ENCODE data around the gene NTNG1. TPM values are rescaled to one million over a fixed set of nuclear protein-coding genes. Genes with fewer than 3 reads are reported as not detected.
A peak's percentile ranks its signal among the peaks of the same experiment; 100 is the strongest.

The NTNG1 gene
- total and polyA plus RNA-seq, 10 of the 15 experiments (the other 5 are each of a cell fraction or from before 2014, with no cell fraction given) = 0.18 to 2.3 (median 1.1) TPM; not detected in 1

- TF ChIP-seq CREB1 (IDR thresholded peaks at IDR 0.05; ENCODE audit: low read depth) (no peak), BCLAF1 (IDR thresholded peaks at IDR 0.05) (no peak), LARP7 (IDR thresholded peaks at IDR 0.05) (no peak), YY1 (IDR thresholded peaks at IDR 0.05; ENCODE audit: low read depth, low read length) (no peak)
These were observed 282.1 kb downstream of the NTNG1 start (continued) for GRCh38 chr1:107422901-107423300.

GRCh38 chr1:107430540-107431228, 289.8 kb downstream of the NTNG1 start:
- Histone ChIP-seq H3K9ac (ENCODE audit: control insufficient read depth, insufficient read depth, low read length) (no peak overlapping the region), H3K9me3 (replicated peaks; ENCODE audit: control insufficient read depth, insufficient read depth, low read length) (no peaks in the 10 kb centered on the region), H3K27me3 (replicated peaks in 1 of 2; ENCODE audit: control insufficient read depth in 2 of 2, insufficient read depth in 2 of 2, low read length in 1 of 2) (no peaks in the 10 kb centered on the region), H4K20me1 (ENCODE audit: control insufficient read depth, insufficient read depth) (no peaks in the 10 kb centered on the region), H3K4me2 (ENCODE audit: control insufficient read depth, insufficient read depth) (no peak overlapping the region), H3K27ac (ENCODE audit: control insufficient read depth, insufficient read depth) (no peak overlapping the region), H3K36me3 (ENCODE audit: control insufficient read depth in 2 of 2, insufficient read depth in 2 of 2, low read length in 1 of 2) (no peaks in the 10 kb centered on the region), H2AFZ (ENCODE audit: control insufficient read depth, low read depth, low read length) (peak overlapping the region; percentile 31), H3K79me2 (ENCODE audit: control insufficient read depth, insufficient read depth, low read length) (no peaks in the 10 kb centered on the region), H3K4me1 (ENCODE audit: control insufficient read depth, insufficient read depth, low read length) (peaks cover 6% of the 10 kb centered on the region; the same call in 1 of the 2 replicates), H3K4me3 (no peak overlapping the region)
- WGBS (ENCODE audit: insufficient coverage, insufficient replicate concordance, low lambda C conversion rate, missing lambda C conversion rate) = 59% methylated on average over 14 of the region's 14 CpGs
- FAIRE-seq (no peak), DNase-seq (ENCODE audit: low read depth, low spot score) (peak; percentile 39), ATAC-seq (peak; percentile 95)
- no TSS peak for BruUV-seq (replicated peaks)
- ChIA-PET SMC1A (ENCODE audit: uncharacterized antibody, unreplicated experiment) (interaction anchor here (0.8 to 9.3 kb wide), 22 partner anchors 9 to 323 kb away, joined by 3 to 156 read pairs (median 8); no protein-coding TSS in a partner anchor), POLR2A (interaction anchor here (0.8 to 2.1 kb wide), 2 partner anchors 36 to 99 kb away, joined by 3 to 7 read pairs; no protein-coding TSS in a partner anchor), RAD21 (ENCODE audit: unreplicated experiment) (interaction anchor here (1.0 to 11.4 kb wide), 19 partner anchors 13 to 770 kb away, joined by 3 to 178 read pairs (median 5); partner anchors contain the start of gene SLC25A24), CTCF (interaction anchor here (0.8 to 14.4 kb wide), 29 partner anchors 10 to 351 kb away, joined by 3 to 314 read pairs (median 7); no protein-coding TSS in a partner anchor)
- in situ Hi-C loops (cut with MboI) (loop anchor here (10.0 kb wide), 1 partner anchor 94 kb away; no protein-coding TSS in a partner anchor), intact Hi-C loops (cut with micrococcal nuclease; ENCODE audit: unreplicated experiment) (loop anchor here (1.0 to 2.0 kb wide), 4 partner anchors 46 to 318 kb away; no protein-coding TSS in a partner anchor)
- TF ChIP-seq YY1 (IDR thresholded peaks at IDR 0.05; ENCODE audit: low read depth, low read length) (peak; percentile 67; the same call in 1 of the 2 replicates), CBX3 (IDR thresholded peaks at IDR 0.05; ENCODE audit: borderline replicate concordance, low read depth) (no peak), CUX1 (IDR thresholded peaks at IDR 0.05; ENCODE audit: insufficient replicate concordance, low read depth, low read length) (peak; percentile 50), GABPA (IDR thresholded peaks at IDR 0.05; ENCODE audit: low read depth) (no peak), RAD21 (IDR thresholded peaks at IDR 0.05; ENCODE audit: insufficient read depth, low read depth, low read length) (peak; percentile 92), SMARCA5 (IDR thresholded peaks at IDR 0.05) (0 out of 2 replicates have a peak, but pooled peaks have one; percentile 44), MLLT1 (IDR thresholded peaks at IDR 0.05) (peak; percentile 93)
